ENCODE measurements around the gene INTS15.

The INTS15 gene

DNA sequence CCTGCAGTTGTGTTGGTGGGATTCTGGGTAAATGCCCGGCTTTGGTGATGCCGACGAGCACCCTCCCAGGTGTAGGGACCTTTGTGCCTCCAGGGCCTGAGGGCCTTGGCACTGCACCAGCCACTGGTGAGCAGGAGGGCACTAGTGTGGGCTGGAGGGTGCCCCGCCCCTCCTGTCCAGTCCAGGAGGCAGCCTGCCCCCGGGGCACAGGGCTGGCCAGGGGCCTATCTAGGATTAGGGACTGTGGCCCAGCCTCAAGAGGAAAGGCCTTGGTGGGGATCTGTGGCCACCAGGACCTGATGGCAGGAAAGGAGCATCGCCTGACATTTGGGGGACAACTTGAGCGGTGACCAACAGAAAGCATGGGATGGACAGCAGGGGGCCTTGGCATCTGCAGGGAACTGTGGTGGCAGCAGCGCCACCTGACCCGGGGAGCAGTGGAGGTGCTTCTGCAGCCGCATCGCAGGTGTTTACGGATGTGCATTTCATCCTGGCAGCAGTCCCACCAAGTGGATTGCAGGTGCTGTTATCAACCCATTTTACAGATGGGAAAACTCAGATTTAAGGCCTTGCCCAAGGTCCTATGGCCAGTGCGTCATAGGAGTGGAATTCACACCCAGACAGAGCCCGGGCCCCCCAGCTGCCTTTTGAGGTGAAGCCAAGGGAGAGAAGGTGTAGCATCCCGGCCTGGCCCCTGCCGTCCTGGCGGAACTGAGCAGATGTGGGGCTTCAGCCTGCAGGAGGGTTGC lies 58.4 kb downstream of the INTS15 start:
- H3K27ac ChIP-seq, result no peak overlapping the region
- TF ChIP-seq, protein P1, sequence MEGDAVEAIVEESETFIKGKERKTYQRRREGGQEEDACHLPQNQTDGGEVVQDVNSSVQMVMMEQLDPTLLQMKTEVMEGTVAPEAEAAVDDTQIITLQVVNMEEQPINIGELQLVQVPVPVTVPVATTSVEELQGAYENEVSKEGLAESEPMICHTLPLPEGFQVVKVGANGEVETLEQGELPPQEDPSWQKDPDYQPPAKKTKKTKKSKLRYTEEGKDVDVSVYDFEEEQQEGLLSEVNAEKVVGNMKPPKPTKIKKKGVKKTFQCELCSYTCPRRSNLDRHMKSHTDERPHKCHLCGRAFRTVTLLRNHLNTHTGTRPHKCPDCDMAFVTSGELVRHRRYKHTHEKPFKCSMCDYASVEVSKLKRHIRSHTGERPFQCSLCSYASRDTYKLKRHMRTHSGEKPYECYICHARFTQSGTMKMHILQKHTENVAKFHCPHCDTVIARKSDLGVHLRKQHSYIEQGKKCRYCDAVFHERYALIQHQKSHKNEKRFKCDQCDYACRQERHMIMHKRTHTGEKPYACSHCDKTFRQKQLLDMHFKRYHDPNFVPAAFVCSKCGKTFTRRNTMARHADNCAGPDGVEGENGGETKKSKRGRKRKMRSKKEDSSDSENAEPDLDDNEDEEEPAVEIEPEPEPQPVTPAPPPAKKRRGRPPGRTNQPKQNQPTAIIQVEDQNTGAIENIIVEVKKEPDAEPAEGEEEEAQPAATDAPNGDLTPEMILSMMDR (IDR thresholded peaks at IDR 0.05), result no peak
- TF ChIP-seq ZFX (IDR thresholded peaks at IDR 0.05; ENCODE audit: borderline replicate concordance), result no peak

DNA sequence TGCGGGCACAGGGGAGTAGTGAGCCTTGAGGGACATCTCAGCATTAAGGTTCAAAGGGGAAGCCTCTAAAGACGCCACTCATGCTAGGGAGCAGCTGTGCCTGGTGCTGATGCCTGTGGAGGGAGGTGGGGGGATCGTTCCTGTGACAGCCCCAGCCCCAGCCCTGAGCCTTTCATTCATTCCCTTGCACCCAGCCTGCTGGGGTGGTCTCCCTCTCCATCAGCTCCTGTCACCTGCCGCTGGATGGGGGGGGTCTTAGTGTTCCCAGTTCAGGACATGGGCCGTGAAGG lies 58.9 kb downstream of the INTS15 start:
- H3K27ac ChIP-seq, result no peak overlapping the region
- TF ChIP-seq ZFX (IDR thresholded peaks at IDR 0.05; ENCODE audit: borderline replicate concordance), result no peak
- TF ChIP-seq, protein P1 (IDR thresholded peaks at IDR 0.05), result no peak

DNA sequence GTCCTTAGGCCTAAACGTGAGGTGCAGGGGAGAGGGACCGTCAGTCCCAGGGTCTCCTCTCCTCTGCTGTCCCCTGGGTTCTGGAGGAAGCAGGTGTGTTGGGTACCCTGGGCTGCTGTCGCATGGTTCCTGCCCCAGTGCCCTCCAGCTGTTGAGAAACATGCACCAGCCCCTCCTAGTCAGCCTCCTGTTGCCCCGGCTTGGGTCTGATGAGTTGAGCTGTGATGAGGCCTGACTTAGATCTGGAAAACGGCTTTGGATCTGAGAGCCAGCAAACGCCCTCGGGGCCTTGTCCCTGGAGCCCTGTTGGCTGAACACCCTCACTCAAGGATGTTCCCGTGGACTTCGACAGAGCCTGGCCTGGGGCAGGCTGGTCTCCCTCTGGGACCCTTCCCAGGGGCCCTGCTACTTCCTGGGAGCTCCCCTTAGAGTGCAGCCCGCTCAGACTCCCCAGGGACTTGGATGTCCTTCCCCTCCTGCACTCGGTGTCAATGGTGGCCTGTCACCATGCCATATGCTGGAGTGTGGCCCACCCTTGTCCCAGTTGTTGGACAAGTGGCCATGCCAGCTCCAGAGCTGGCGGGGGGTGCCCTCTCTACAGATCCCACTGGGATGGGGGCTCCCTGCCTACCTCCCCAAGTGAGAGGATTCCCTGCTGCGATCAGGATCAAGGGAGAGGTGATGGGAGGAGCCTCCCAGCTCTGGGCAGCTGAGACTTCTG lies 59.6 kb downstream of the INTS15 start:
- H3K27ac ChIP-seq, result no peak overlapping the region
- TF ChIP-seq ZFX (IDR thresholded peaks at IDR 0.05; ENCODE audit: borderline replicate concordance), result no peak
- TF ChIP-seq, protein P1 (IDR thresholded peaks at IDR 0.05), result no peak

DNA sequence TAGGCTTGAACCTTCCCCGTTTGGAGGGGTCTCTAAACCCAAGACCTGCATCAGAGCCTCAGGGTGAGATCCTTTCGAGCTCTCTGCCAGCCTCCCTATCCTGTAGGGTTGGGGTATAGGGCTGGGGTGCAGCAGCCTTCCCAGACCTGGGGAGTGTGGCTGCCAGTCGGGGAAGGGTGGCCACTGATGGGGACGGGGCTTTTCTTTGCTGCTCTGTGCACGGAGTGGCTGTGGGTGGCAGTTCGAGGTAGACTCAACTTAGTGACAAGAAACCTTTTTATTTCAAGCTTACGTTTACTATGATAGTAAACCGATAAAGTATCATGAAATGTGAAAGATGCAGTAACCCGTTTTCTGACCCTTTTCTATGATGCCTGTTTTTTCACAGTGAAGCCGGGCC lies 60.3 kb downstream of the INTS15 start:
- H3K27ac ChIP-seq, result no peak overlapping the region

DNA sequence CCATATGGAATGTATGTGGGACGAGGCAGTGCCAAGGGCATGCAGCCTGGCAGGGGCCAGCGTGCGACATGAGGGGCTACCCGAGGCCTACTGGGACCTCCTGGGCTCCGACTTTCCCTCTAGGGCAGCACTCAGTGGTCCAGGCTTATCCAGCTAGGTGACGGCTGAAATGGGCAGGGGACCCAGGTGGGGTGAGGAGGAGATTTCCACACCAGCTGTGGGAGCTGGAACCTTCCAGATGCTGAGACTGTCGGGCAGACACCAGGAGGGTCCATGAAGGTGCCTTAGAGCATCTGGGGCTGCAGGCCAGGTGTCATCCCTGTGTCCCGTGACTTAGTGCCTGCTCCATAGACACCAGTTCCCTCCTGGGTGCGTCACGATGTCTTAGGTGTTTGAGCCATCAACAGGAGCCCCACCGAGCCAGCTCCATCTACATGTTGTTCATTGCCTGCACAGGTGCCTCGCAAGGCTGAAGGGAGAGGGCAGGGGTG lies 60.7 kb downstream of the INTS15 start:
- TF ChIP-seq, protein P1 (IDR thresholded peaks at IDR 0.05), result no peak
- no peak for TF ChIP-seq ZFX (IDR thresholded peaks at IDR 0.05; ENCODE audit: borderline replicate concordance)
- no peak overlapping the region for H3K27ac ChIP-seq

More for the DNA sequence above, 60.3 kb downstream of the INTS15 start:
- no peak for TF ChIP-seq ZFX (IDR thresholded peaks at IDR 0.05; ENCODE audit: borderline replicate concordance)
- TF ChIP-seq, protein P1 (IDR thresholded peaks at IDR 0.05), result no peak

DNA sequence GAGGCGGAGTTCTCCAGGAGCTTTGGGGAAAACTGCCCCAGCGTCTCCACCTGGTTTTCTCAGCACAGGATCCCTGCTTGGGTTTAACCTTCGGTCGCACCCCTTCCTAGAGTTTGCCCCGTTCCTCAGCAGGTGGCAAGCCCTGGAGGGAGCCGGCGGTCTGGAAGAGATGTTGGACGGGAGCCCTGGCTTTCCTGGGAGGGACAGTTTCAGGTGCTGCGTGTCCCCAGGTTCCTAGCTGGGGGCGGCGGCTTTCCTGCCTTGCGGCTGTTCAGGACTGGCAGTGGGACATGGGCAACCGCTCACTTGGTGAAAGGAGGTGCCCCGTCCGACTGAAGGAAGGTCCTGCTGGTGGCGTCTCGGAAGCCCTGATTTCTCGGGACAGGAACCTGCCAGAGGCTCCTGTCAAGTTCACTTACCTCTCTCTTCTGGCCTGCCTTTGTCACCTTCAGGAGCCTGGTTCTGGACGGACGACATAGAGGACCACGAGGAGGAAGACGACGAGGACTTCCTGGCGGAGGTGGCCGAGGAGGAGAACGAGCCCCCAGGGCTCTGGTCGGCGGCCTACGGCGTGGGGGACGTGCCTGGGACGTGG lies 62.1 kb downstream of the INTS15 start:
- TF ChIP-seq ZFX (IDR thresholded peaks at IDR 0.05; ENCODE audit: borderline replicate concordance), result no peak
- TF ChIP-seq, protein P1 (IDR thresholded peaks at IDR 0.05), result no peak
- no peak overlapping the region for H3K27ac ChIP-seq

Measured in 22Rv1 (cell line).